CD4-positive, alpha-beta T cell (primary cell): ENCODE measurements around the gene DCUN1D3. TPM values are rescaled to one million over a fixed set of nuclear protein-coding genes. Genes with fewer than 3 reads are reported as not detected.

ENCODE experiments used
- ATAC-seq: fragments of 200-7000 bp; cut with Tn5 transposase; one replicate; pipeline ENCODE4 v1.10.0; 2022; ENCODE audit warnings: mild to moderate bottlenecking; ENCODE audit not compliant: poor library complexity
- CTCF ChIA-PET: fragments of 350-600 bp; sonication (Branson Sonifier 250); formaldehyde crosslinking; loops from one replicate; lab custom pipeline; 2021; ENCODE audit warnings: antibody characterized with exemption, inconsistent platforms; lab: Charles Lee
- POLR2A ChIA-PET: fragments of 350-600 bp; sonication (Branson Sonifier 250); formaldehyde crosslinking; loops from one replicate; lab custom pipeline; 2021; ENCODE audit warnings: antibody characterized with exemption, inconsistent platforms; lab: Charles Lee
- DNase-seq, 14 experiments: peaks; one replicate each; pipeline ENCODE4 v3.0.0-alpha.2; 2013 to 2020; ENCODE audit warnings: mixed read lengths in 2 of 14
- H3K27ac ChIP-seq, 2 donors: one replicate each; pipeline versions ENCODE4 v1.5.1 to v1.7.0; 2013; ENCODE audit warnings: low read length in 2 of 2, low read depth in 1 of 2, mild to moderate bottlenecking in 1 of 2
- H3K27me3 ChIP-seq, 2 experiments: 1 replicate in 1 of 2; 2 replicates in 1 of 2; pipeline versions ENCODE4 v1.6.1 to v1.7.0; 2013; ENCODE audit warnings: low read length in 2 of 2, control low read depth in 1 of 2, mild to moderate bottlenecking in 1 of 2, moderate library complexity in 1 of 2; ENCODE audit not compliant: insufficient read depth in 2 of 2, control insufficient read depth in 1 of 2
- H3K36me3 ChIP-seq: one replicate; pipeline ENCODE4 v1.6.1; 2013; ENCODE audit warnings: low read length, control low read depth; ENCODE audit not compliant: insufficient read depth
- H3K4me1 ChIP-seq: one replicate; pipeline ENCODE4 v1.6.1; 2013; ENCODE audit warnings: low read length, control low read depth; ENCODE audit not compliant: insufficient read depth
- H3K4me3 ChIP-seq: one replicate; pipeline ENCODE4 v1.5.1; 2013; ENCODE audit warnings: mild to moderate bottlenecking, low read length, moderate library complexity
- H3K9me3 ChIP-seq, 2 experiments: 1 replicate in 1 of 2; 2 replicates in 1 of 2; pipeline versions ENCODE4 v1.6.1 to v1.7.0; 2013; ENCODE audit warnings: low read length in 2 of 2, mild to moderate bottlenecking in 2 of 2, control low read depth in 1 of 2, moderate library complexity in 1 of 2; ENCODE audit not compliant: control insufficient read depth in 1 of 2, insufficient read depth in 1 of 2
- H3K27ac Mint-ChIP-seq: one replicate; pipeline ENCODE4 v1.8.0; 2020; ENCODE audit warnings: mixed read lengths
- H3K27me3 Mint-ChIP-seq: one replicate; pipeline ENCODE4 v1.8.0; 2021; ENCODE audit warnings: mixed read lengths
- H3K36me3 Mint-ChIP-seq: one replicate; pipeline ENCODE4 v1.8.0; 2021; ENCODE audit warnings: low read depth, mixed read lengths
- H3K4me1 Mint-ChIP-seq: one replicate; pipeline ENCODE4 v1.8.0; 2021; ENCODE audit warnings: low read depth, mixed read lengths
- H3K4me3 Mint-ChIP-seq: one replicate; pipeline ENCODE4 v1.8.0; 2020; ENCODE audit warnings: mild to moderate bottlenecking, mixed read lengths
- H3K9me3 Mint-ChIP-seq: one replicate; pipeline ENCODE4 v1.8.0; 2020; ENCODE audit warnings: mixed read lengths
- CTCF ChIP-seq: fragments of 200-600 bp; IDR thresholded peaks from one replicate; pipeline ENCODE4 v1.8.0; 2022; ENCODE audit warnings: antibody characterized with exemption, mild to moderate bottlenecking
- intact Hi-C, 2 experiments: fragments of 100-400 bp; cut with DNase I in 1 of 2; cut with micrococcal nuclease in 1 of 2; formaldehyde crosslinking; loops; one replicate each; pipeline versions ENCODE4 v1.15.1 to v1.9.0; 2023 to 2025; cut with DNase I, micrococcal nuclease
- total RNA-seq, 174 experiments: library from RNA in 2 of 174; stranded (reverse) in 2 of 174; gene quantifications; one replicate each; pipeline ENCODE4 v1.2.3 and lab custom pipeline; 2021 to 2026

The DCUN1D3 gene
- total RNA-seq, 2 experiments from 2014 or later: 1.9 TPM

DNA sequence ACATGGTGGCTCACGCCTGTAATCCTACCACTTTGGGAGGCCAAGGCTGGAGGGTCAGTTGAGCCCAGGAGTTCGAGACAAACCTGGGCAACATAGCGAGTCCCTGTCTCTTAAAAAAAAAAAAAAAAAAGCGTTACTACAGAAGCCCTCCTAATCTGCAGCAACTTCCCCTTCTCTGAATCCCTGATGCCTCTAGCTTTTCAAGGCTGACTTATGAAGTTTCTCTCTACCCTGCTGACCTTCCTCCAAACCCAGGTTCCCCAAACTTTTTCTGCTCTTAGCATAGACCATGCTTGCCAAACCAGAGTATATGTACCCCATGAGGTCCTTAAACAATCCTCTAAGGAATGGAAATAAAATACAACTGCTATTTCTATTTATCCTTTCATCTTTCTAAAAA lies 16.8 kb upstream of the DCUN1D3 start:
- no peaks in the 10 kb centered on the region for H3K4me1 Mint-ChIP-seq
- POLR2A ChIA-PET: no interaction called here
- peaks cover 42% of the 10 kb centered on the region for H3K36me3 Mint-ChIP-seq
- Histone ChIP-seq H3K27me3 (no peaks in the 10 kb centered on the region), H3K4me1 (no peaks in the 10 kb centered on the region), H3K9me3 (no peaks in the 10 kb centered on the region), H3K27ac (no peak overlapping the region), H3K36me3 (peaks cover 15% of the 10 kb centered on the region), H3K4me3 (no peak overlapping the region)
- DNase-seq (no peak), ATAC-seq (no peak)
- CTCF ChIA-PET: no interaction called here
- H3K9me3 Mint-ChIP-seq: no peaks in the 10 kb centered on the region
- intact Hi-C loops: no loop called here
- H3K4me3 Mint-ChIP-seq: no peak overlapping the region
- H3K27me3 Mint-ChIP-seq: no peaks in the 10 kb centered on the region
- no peak for TF ChIP-seq CTCF
- H3K27ac Mint-ChIP-seq: no peak overlapping the region

- Histone ChIP-seq H3K9me3 (no peaks in the 10 kb centered on the region), H3K36me3 (peaks cover 15% of the 10 kb centered on the region), H3K4me1 (no peaks in the 10 kb centered on the region), H3K27ac (no peak overlapping the region), H3K4me3 (no peak overlapping the region), H3K27me3 (no peaks in the 10 kb centered on the region)
- no peaks in the 10 kb centered on the region for H3K27me3 Mint-ChIP-seq
- no peak for DNase-seq
- POLR2A ChIA-PET: no interaction called here
- H3K4me1 Mint-ChIP-seq: no peaks in the 10 kb centered on the region
- intact Hi-C loops: no loop called here
- no peak for ATAC-seq
- CTCF ChIA-PET: no interaction called here
- no peak for TF ChIP-seq CTCF
- no peaks in the 10 kb centered on the region for H3K9me3 Mint-ChIP-seq
- no peak overlapping the region for H3K27ac Mint-ChIP-seq
- no peak overlapping the region for H3K4me3 Mint-ChIP-seq
- peaks cover 41% of the 10 kb centered on the region for H3K36me3 Mint-ChIP-seq
Observed at GRCh38 chr16:20916289-20916688, 16.1 kb upstream of the DCUN1D3 start.

DNA sequence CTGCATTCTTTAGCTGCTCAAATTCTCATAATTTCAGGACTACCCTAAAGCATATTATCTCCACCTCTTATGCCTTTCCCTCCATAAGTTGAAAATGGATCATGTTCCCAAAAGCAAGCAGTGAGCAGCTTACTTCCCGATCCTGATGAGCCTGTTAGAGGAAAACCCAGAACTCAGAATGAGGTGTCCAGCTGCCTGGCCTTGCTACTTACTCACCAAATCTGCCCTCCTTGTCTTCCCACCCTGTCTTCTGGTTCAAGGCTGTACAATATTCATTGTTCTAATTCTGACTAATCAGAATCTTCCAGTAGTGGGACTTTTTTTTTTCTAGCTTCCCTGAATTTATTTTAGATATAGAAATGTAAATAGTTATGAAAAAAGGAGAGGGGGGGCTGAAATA lies 11.2 kb upstream of the DCUN1D3 start:
- peaks cover 3% of the 10 kb centered on the region for H3K36me3 ChIP-seq
- Mint-ChIP-seq H3K4me1 (peaks cover 10% of the 10 kb centered on the region), H3K27me3 (no peaks in the 10 kb centered on the region), H3K36me3 (peaks cover 7% of the 10 kb centered on the region), H3K27ac (no peak overlapping the region), H3K4me3 (no peak overlapping the region), H3K9me3 (no peaks in the 10 kb centered on the region)
- intact Hi-C loops: no loop called here
- no peaks in the 10 kb centered on the region for H3K4me1 ChIP-seq
- no peaks in the 10 kb centered on the region for H3K27me3 ChIP-seq
- no peak overlapping the region for H3K4me3 ChIP-seq
- H3K27ac ChIP-seq: no peak overlapping the region
- no peak for TF ChIP-seq CTCF
- H3K9me3 ChIP-seq: no peaks in the 10 kb centered on the region
- POLR2A ChIA-PET: no interaction called here
- ATAC-seq: no peak
- peak in 2 of 14 experiments; percentile 35 to 51 for DNase-seq
- CTCF ChIA-PET: no interaction called here
